GM06990 (cell line): ENCODE data around the gene LCE3E.

Source experiments
- DNase-seq: peaks from one replicate; pipeline ENCODE4 v3.0.0-alpha.2; 2011; ENCODE audit not compliant: insufficient read length; ENCODE audit errors: extremely low read depth
- H3K27me3 ChIP-seq: replicated peaks from 2 replicates; pipeline ENCODE4 v1.6.0; 2011; ENCODE audit warnings: low read length; ENCODE audit not compliant: control insufficient read depth, insufficient read depth
- H3K36me3 ChIP-seq: 2 replicates; pipeline ENCODE4 v1.5.1; 2011; ENCODE audit warnings: low read length; ENCODE audit not compliant: control insufficient read depth, insufficient read depth
- H3K4me3 ChIP-seq: replicated peaks from 2 replicates; pipeline ENCODE4 v1.5.1; 2011; ENCODE audit warnings: low read depth, mild to moderate bottlenecking, control low read depth, low read length
- CTCF ChIP-seq: IDR thresholded peaks from 2 replicates; pipeline ENCODE4 v1.5.1; 2011; ENCODE audit warnings: low read length, control low read depth, mild to moderate bottlenecking, inconsistent platforms; ENCODE audit not compliant: insufficient read depth, poor library complexity, severe bottlenecking

The LCE3E gene

GRCh38 chr1:152525080-152525641 is 41.4 kb downstream of the LCE3E start:
- H3K4me3 ChIP-seq = no peak overlapping the region
- no peaks in the 10 kb centered on the region for H3K27me3 ChIP-seq
- TF ChIP-seq CTCF = no peak
- no peak for DNase-seq
- H3K36me3 ChIP-seq = no peaks in the 10 kb centered on the region

- no peaks in the 10 kb centered on the region; the same call in 1 of the 2 replicates for H3K27me3 ChIP-seq
- H3K36me3 ChIP-seq = no peaks in the 10 kb centered on the region
- H3K4me3 ChIP-seq = no peak overlapping the region
- TF ChIP-seq CTCF = no peak
- no peak for DNase-seq
These were observed 46.0 kb downstream of the LCE3E start for GRCh38 chr1:152520561-152521090.

GRCh38 chr1:152519851-152520250 is 46.7 kb downstream of the LCE3E start:
- Histone ChIP-seq H3K36me3 (no peaks in the 10 kb centered on the region), H3K27me3 (no peaks in the 10 kb centered on the region; the same call in 1 of the 2 replicates), H3K4me3 (no peak overlapping the region)
- TF ChIP-seq CTCF = no peak
- DNase-seq = no peak

GRCh38 chr1:152517237-152517811 is 49.3 kb downstream of the LCE3E start:
- Histone ChIP-seq H3K27me3 (no peaks in the 10 kb centered on the region; the same call in none of the 2 replicates), H3K36me3 (no peaks in the 10 kb centered on the region), H3K4me3 (no peak overlapping the region)
- no peak for TF ChIP-seq CTCF
- DNase-seq = no peak

- no peak for TF ChIP-seq CTCF
- H3K36me3 ChIP-seq = no peaks in the 10 kb centered on the region
- no peak for DNase-seq
- H3K4me3 ChIP-seq = no peak overlapping the region
- no peaks in the 10 kb centered on the region; the same call in none of the 2 replicates for H3K27me3 ChIP-seq
These were observed 50.5 kb downstream of the LCE3E start for GRCh38 chr1:152516082-152516481.
